Measurements from ENCODE around the gene TOX2. TPM values are rescaled to one million over a fixed set of nuclear protein-coding genes. Genes with fewer than 3 reads are reported as not detected.

The TOX2 gene
- total RNA-seq, 1 experiment from 2014 or later, result not detected

GRCh38 chr20:43979576-43980105, 65.0 kb downstream of the TOX2 start:
- no peak for DNase-seq
- Mint-ChIP-seq H3K4me3 (ENCODE audit: low read depth, unreplicated experiment) (no peak overlapping the region), H3K9me3 (ENCODE audit: low read depth, unreplicated experiment) (peaks cover 6% of the 10 kb centered on the region), H3K27me3 (ENCODE audit: unreplicated experiment) (peaks cover 40% of the 10 kb centered on the region), H3K36me3 (ENCODE audit: insufficient read depth, unreplicated experiment) (no peaks in the 10 kb centered on the region), H3K4me1 (ENCODE audit: low read depth, unreplicated experiment) (peaks cover 12% of the 10 kb centered on the region), H3K27ac (ENCODE audit: unreplicated experiment) (no peak overlapping the region)
- no TSS peak for BruUV-seq (replicated peaks)
- CTCF ChIA-PET, result interaction anchor here (0.7 kb wide), 1 partner anchor 39 kb away, joined by 3 read pairs; no protein-coding TSS in a partner anchor
- intact Hi-C loops (cut with micrococcal nuclease; ENCODE audit: unreplicated experiment), result no loop called here
- TF ChIP-seq, protein P1, sequence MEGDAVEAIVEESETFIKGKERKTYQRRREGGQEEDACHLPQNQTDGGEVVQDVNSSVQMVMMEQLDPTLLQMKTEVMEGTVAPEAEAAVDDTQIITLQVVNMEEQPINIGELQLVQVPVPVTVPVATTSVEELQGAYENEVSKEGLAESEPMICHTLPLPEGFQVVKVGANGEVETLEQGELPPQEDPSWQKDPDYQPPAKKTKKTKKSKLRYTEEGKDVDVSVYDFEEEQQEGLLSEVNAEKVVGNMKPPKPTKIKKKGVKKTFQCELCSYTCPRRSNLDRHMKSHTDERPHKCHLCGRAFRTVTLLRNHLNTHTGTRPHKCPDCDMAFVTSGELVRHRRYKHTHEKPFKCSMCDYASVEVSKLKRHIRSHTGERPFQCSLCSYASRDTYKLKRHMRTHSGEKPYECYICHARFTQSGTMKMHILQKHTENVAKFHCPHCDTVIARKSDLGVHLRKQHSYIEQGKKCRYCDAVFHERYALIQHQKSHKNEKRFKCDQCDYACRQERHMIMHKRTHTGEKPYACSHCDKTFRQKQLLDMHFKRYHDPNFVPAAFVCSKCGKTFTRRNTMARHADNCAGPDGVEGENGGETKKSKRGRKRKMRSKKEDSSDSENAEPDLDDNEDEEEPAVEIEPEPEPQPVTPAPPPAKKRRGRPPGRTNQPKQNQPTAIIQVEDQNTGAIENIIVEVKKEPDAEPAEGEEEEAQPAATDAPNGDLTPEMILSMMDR (IDR thresholded peaks at IDR 0.05; ENCODE audit: unreplicated experiment), result no peak

DNA sequence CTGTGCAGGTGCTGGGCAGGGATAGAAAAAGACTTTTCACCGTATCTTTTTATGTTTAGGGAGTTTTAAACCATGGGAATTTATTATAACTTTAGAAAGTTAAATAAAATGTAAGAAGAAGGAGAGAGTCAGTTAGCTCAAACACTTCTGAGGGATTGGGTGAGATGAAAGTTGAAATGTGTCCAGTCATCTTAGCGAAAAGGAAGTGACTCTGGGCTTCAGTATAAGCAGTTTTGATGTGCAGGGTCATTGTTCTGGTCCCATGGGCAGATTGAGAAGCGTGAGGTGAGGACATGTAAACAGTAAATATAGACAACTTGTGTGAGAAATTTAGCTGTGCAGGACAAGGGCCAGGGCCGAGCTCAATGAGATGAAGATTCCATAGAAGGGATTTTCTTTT, 66.9 kb downstream of the TOX2 start:
- intact Hi-C loops (cut with micrococcal nuclease; ENCODE audit: unreplicated experiment), result no loop called here
- H3K27me3 Mint-ChIP-seq (ENCODE audit: unreplicated experiment), result peaks cover 55% of the 10 kb centered on the region
- no TSS peak for BruUV-seq (replicated peaks)
- H3K36me3 Mint-ChIP-seq (ENCODE audit: insufficient read depth, unreplicated experiment), result no peaks in the 10 kb centered on the region
- H3K4me3 Mint-ChIP-seq (ENCODE audit: low read depth, unreplicated experiment), result no peak overlapping the region
- H3K9me3 Mint-ChIP-seq (ENCODE audit: low read depth, unreplicated experiment), result peaks cover 6% of the 10 kb centered on the region
- no peaks in the 10 kb centered on the region for H3K4me1 Mint-ChIP-seq (ENCODE audit: low read depth, unreplicated experiment)
- H3K27ac Mint-ChIP-seq (ENCODE audit: unreplicated experiment), result no peak overlapping the region
- CTCF ChIA-PET, result interaction anchor here (0.6 to 1.8 kb wide), 3 partner anchors 12 to 717 kb away, joined by 3 to 5 read pairs (median 5); no protein-coding TSS in a partner anchor
- TF ChIP-seq, protein P1 (IDR thresholded peaks at IDR 0.05; ENCODE audit: unreplicated experiment), result no peak
- no peak for DNase-seq

- CTCF ChIA-PET, result interaction anchor here (0.6 to 1.8 kb wide), 3 partner anchors 12 to 717 kb away, joined by 3 to 5 read pairs (median 5); no protein-coding TSS in a partner anchor
- intact Hi-C loops (cut with micrococcal nuclease; ENCODE audit: unreplicated experiment), result no loop called here
Observed at GRCh38 chr20:43982016-43982415, 67.4 kb downstream of the TOX2 start.

GRCh38 chr20:43982886-43983285, 68.2 kb downstream of the TOX2 start:
- Mint-ChIP-seq H3K27me3 (ENCODE audit: unreplicated experiment) (peaks cover 55% of the 10 kb centered on the region), H3K4me1 (ENCODE audit: low read depth, unreplicated experiment) (no peaks in the 10 kb centered on the region), H3K4me3 (ENCODE audit: low read depth, unreplicated experiment) (no peak overlapping the region), H3K36me3 (ENCODE audit: insufficient read depth, unreplicated experiment) (no peaks in the 10 kb centered on the region), H3K27ac (ENCODE audit: unreplicated experiment) (no peak overlapping the region), H3K9me3 (ENCODE audit: low read depth, unreplicated experiment) (peaks cover 6% of the 10 kb centered on the region)
- CTCF ChIA-PET, result interaction anchor here (1.8 kb wide), 1 partner anchor 11 kb away, joined by 5 read pairs; no protein-coding TSS in a partner anchor
- no TSS peak for BruUV-seq (replicated peaks)
- no peak for DNase-seq
- intact Hi-C loops (cut with micrococcal nuclease; ENCODE audit: unreplicated experiment), result no loop called here
- TF ChIP-seq, protein P1 (IDR thresholded peaks at IDR 0.05; ENCODE audit: unreplicated experiment), result no peak

More at GRCh38 chr20:43982016-43982415, 67.4 kb downstream of the TOX2 start:
- Mint-ChIP-seq H3K36me3 (ENCODE audit: insufficient read depth, unreplicated experiment) (no peaks in the 10 kb centered on the region), H3K27me3 (ENCODE audit: unreplicated experiment) (peaks cover 55% of the 10 kb centered on the region), H3K9me3 (ENCODE audit: low read depth, unreplicated experiment) (peaks cover 6% of the 10 kb centered on the region), H3K27ac (ENCODE audit: unreplicated experiment) (no peak overlapping the region), H3K4me3 (ENCODE audit: low read depth, unreplicated experiment) (no peak overlapping the region), H3K4me1 (ENCODE audit: low read depth, unreplicated experiment) (no peaks in the 10 kb centered on the region)
- TF ChIP-seq, protein P1 (IDR thresholded peaks at IDR 0.05; ENCODE audit: unreplicated experiment), result no peak
- BruUV-seq (replicated peaks), result no TSS peak
- DNase-seq, result no peak
